H1 (cell line): Measurements from ENCODE around the gene ASB1. TPM values are rescaled to one million over a fixed set of nuclear protein-coding genes. Genes with fewer than 3 reads are reported as not detected.

Experiments used
- CTCF ChIA-PET: fragments of 300-600 bp; sonication (Branson Sonifier 250); formaldehyde crosslinking; loops from one replicate; lab custom pipeline; 2021; ENCODE audit not compliant: partially characterized antibody; lab: Charles Lee
- POLR2A ChIA-PET: fragments of 300-600 bp; sonication (Branson Sonifier 250); formaldehyde crosslinking; loops from one replicate; lab custom pipeline; 2021; ENCODE audit warnings: inconsistent platforms; ENCODE audit not compliant: partially characterized antibody; lab: Charles Lee
- DNase-seq, 2 experiments: peaks; one replicate each; pipeline versions ENCODE4 v3.0.0 to v3.0.0-alpha.2; 2010 to 2022; ENCODE audit warnings: low spot score in 2 of 2, low read depth in 1 of 2, mixed read lengths in 1 of 2
- FAIRE-seq: peaks from 2 replicates; lab custom pipeline; 2011; peaks lifted over from hg19 to GRCh38; lab: Jason Lieb, UNC
- H2AFZ ChIP-seq: 2 replicates; pipeline ENCODE4 v1.8.1; 2012; ENCODE audit warnings: low read length, inconsistent platforms
- H2AK5ac ChIP-seq: 2 replicates; pipeline ENCODE4 v1.6.1; 2013; ENCODE audit warnings: low read depth, low read length
- H2BK120ac ChIP-seq: replicated peaks from 2 replicates; pipeline ENCODE3; 2013; ENCODE audit warnings: low read depth, low read length, inconsistent platforms
- H2BK12ac ChIP-seq: 2 replicates; pipeline ENCODE4 v1.6.1; 2013; ENCODE audit warnings: low read depth, low read length
- H2BK15ac ChIP-seq: 2 replicates; pipeline ENCODE4 v1.6.1; 2013; ENCODE audit warnings: low read length
- H2BK20ac ChIP-seq: 2 replicates; pipeline ENCODE4 v1.6.1; 2013; ENCODE audit warnings: low read length
- H2BK5ac ChIP-seq: 2 replicates; pipeline ENCODE4 v1.6.1; 2013; ENCODE audit warnings: low read depth, low read length
- H3K14ac ChIP-seq: 2 replicates; pipeline ENCODE4 v1.6.1; 2013; ENCODE audit warnings: inconsistent platforms; ENCODE audit not compliant: insufficient read length
- H3K18ac ChIP-seq: 2 replicates; pipeline ENCODE4 v1.6.1; 2013; ENCODE audit warnings: low read length; ENCODE audit errors: extremely low read depth
- H3K23ac ChIP-seq: 2 replicates; pipeline ENCODE4 v1.6.1; 2013; ENCODE audit warnings: inconsistent platforms; ENCODE audit not compliant: insufficient read length
- H3K23me2 ChIP-seq: 2 replicates; pipeline ENCODE4 v1.6.1; 2013; ENCODE audit warnings: low read depth, low read length
- H3K27ac ChIP-seq: 2 replicates; pipeline ENCODE4 v1.6.1; 2011; ENCODE audit warnings: low read depth, low read length, inconsistent platforms
- H3K27me3 ChIP-seq, 4 experiments: replicated peaks in 1 of 4; 1 replicate in 1 of 4; 2 replicates in 3 of 4; pipeline versions ENCODE4 v1.6.1 to v1.8.1; 2011 to 2013; ENCODE audit warnings: low read length in 3 of 4, mild to moderate bottlenecking in 3 of 4, inconsistent platforms in 2 of 4, mixed read lengths in 2 of 4, moderate library complexity in 1 of 4; ENCODE audit not compliant: control insufficient read depth in 3 of 4, insufficient read depth in 3 of 4; ENCODE audit errors: extremely low read depth in 1 of 4
- H3K36me3 ChIP-seq, 4 experiments: 2 replicates each; pipeline versions ENCODE4 v1.6.1 to v1.8.1; 2011 to 2013; ENCODE audit warnings: mild to moderate bottlenecking in 4 of 4, low read length in 3 of 4, moderate library complexity in 2 of 4, control low read depth in 1 of 4, inconsistent platforms in 1 of 4; ENCODE audit not compliant: insufficient read depth in 4 of 4, control insufficient read depth in 2 of 4
- H3K4ac ChIP-seq: replicated peaks from 2 replicates; pipeline ENCODE3; 2013; ENCODE audit warnings: low read length, low read depth, mixed read lengths, inconsistent platforms; ENCODE audit not compliant: insufficient read length
- H3K4me1 ChIP-seq, 4 experiments: replicated peaks in 1 of 4; 1 replicate in 1 of 4; 2 replicates in 3 of 4; pipeline versions ENCODE4 v1.6.1 to v1.8.1; 2011 to 2013; ENCODE audit warnings: low read length in 3 of 4, inconsistent platforms in 2 of 4, mixed read lengths in 1 of 4; ENCODE audit not compliant: insufficient read depth in 4 of 4, control insufficient read depth in 3 of 4
- H3K4me2 ChIP-seq, 2 experiments: 2 replicates each; pipeline versions ENCODE4 v1.6.1 to v1.8.1; 2011 to 2013; ENCODE audit warnings: low read depth in 2 of 2, low read length in 2 of 2, control low read depth in 1 of 2, inconsistent platforms in 1 of 2, mild to moderate bottlenecking in 1 of 2; ENCODE audit not compliant: insufficient read depth in 1 of 2
- H3K4me3 ChIP-seq, 4 experiments: fragments of 200-600, 300-600 bp in 1 of 4; sonication (generic), shearing (Covaris generic), sonication (Bioruptor Twin) in 1 of 4; 2 replicates each; pipeline versions ENCODE4 v1.5.1 to v1.8.1; 2011 to 2016; ENCODE audit warnings: low read length in 4 of 4, low read depth in 3 of 4, control low read depth in 2 of 4, inconsistent platforms in 2 of 4, mild to moderate bottlenecking in 2 of 4, mixed read lengths in 1 of 4, moderate library complexity in 1 of 4; ENCODE audit not compliant: insufficient read depth in 2 of 4; ENCODE audit errors: extremely low read depth in 1 of 4
- H3K56ac ChIP-seq: replicated peaks from 2 replicates; pipeline ENCODE3; 2013; ENCODE audit warnings: low read depth, mild to moderate bottlenecking, mixed read lengths, low read length, inconsistent platforms; ENCODE audit not compliant: insufficient read length
- H3K79me1 ChIP-seq: 2 replicates; pipeline ENCODE4 v1.6.1; 2013; ENCODE audit warnings: low read depth, low read length, control low read depth
- H3K79me2 ChIP-seq, 2 experiments: 2 replicates each; pipeline versions ENCODE4 v1.6.1 to v1.8.1; 2012 to 2013; ENCODE audit warnings: low read length in 2 of 2, mild to moderate bottlenecking in 2 of 2, inconsistent platforms in 1 of 2; ENCODE audit not compliant: insufficient read depth in 2 of 2, control insufficient read depth in 1 of 2
- H3K9ac ChIP-seq, 4 experiments: replicated peaks in 1 of 4; 1 replicate in 1 of 4; 2 replicates in 3 of 4; pipeline versions ENCODE4 v1.6.1 to v1.8.1; 2011 to 2013; ENCODE audit warnings: low read depth in 3 of 4, low read length in 3 of 4, control low read depth in 2 of 4, mild to moderate bottlenecking in 2 of 4, moderate library complexity in 2 of 4, inconsistent platforms in 1 of 4; ENCODE audit errors: extremely low read depth in 1 of 4
- H3K9me3 ChIP-seq, 2 experiments: 2 replicates each; pipeline versions ENCODE4 v1.6.1 to v1.8.1; 2012 to 2013; ENCODE audit warnings: mild to moderate bottlenecking in 2 of 2, moderate library complexity in 2 of 2, control low read depth in 1 of 2, inconsistent platforms in 1 of 2, low read depth in 1 of 2, low read length in 1 of 2, mixed read lengths in 1 of 2; ENCODE audit not compliant: insufficient read depth in 2 of 2
- H4K20me1 ChIP-seq, 2 experiments: replicated peaks in 1 of 2; 2 replicates each; pipeline versions ENCODE3 to v1.8.1; 2011 to 2013; ENCODE audit warnings: inconsistent platforms in 2 of 2, low read length in 2 of 2, mild to moderate bottlenecking in 1 of 2; ENCODE audit not compliant: insufficient read depth in 2 of 2, control insufficient read depth in 1 of 2
- H4K5ac ChIP-seq: 2 replicates; pipeline ENCODE4 v1.6.1; 2013; ENCODE audit warnings: low read length, low read depth, mixed read lengths, inconsistent platforms; ENCODE audit not compliant: insufficient read length
- H4K8ac ChIP-seq: 2 replicates; pipeline ENCODE4 v1.8.0; 2013; ENCODE audit warnings: mild to moderate bottlenecking, moderate library complexity, low read length, inconsistent platforms; ENCODE audit not compliant: insufficient read depth; ENCODE audit errors: extremely low read depth
- H4K91ac ChIP-seq: replicated peaks from 2 replicates; pipeline ENCODE3; 2013; ENCODE audit warnings: low read length, mixed read lengths, inconsistent platforms; ENCODE audit not compliant: insufficient read length
- POU5F1 ChIP-seq: IDR thresholded peaks from 2 replicates; pipeline ENCODE4 v1.6.1; 2011; ENCODE audit warnings: low read depth, mild to moderate bottlenecking, low read length, moderate library complexity
- WGBS, 2 experiments: shearing (Covaris generic) in 1 of 2; methylation state at CpG; one replicate each; pipeline versions ENCODE4 v1.1.6 to v1.1.7; 2013 to 2015; ENCODE audit warnings: low lambda C conversion rate in 2 of 2, mixed read lengths in 2 of 2, inconsistent platforms in 1 of 2, low coverage in 1 of 2, missing lambda C conversion rate in 1 of 2; ENCODE audit not compliant: insufficient replicate concordance in 2 of 2, insufficient coverage in 1 of 2, insufficient read length in 1 of 2; ENCODE audit errors: extremely low coverage in 1 of 2, missing lambda C conversion rate in 1 of 2; 5-methylcytosine and 5-hydroxymethylcytosine counted together
- polyA plus RNA-seq, 7 experiments: library from polyadenylated mRNA; depleted of rRNA in 3 of 7; stranded (reverse) in 5 of 7; unstranded in 2 of 7; fragments of >200 nt in 5 of 7; fragments of 200-250 nt in 2 of 7; gene quantifications; 1 replicate in 5 of 7; 2 replicates in 1 of 7; 4 replicates in 1 of 7; pipeline versions ENCODE4 v1.2.1 to v1.2.3, GENCODE V29; 2011 to 2013; ENCODE audit warnings: missing spikeins in 2 of 7, mixed read lengths in 2 of 7
- total RNA-seq: library from RNA; stranded (reverse); fragmentation: NEBNext Ultra II Directional; extraction: Animal tissue kit (Norgen Biotek cat#: 25700); gene quantifications from 2 replicates; pipeline ENCODE4 v1.2.1, GENCODE V29; 2021

The ASB1 gene
- total and polyA plus RNA-seq, 2 of the 8 experiments (the other 6 are each of a cell fraction or from before 2014, with no cell fraction given) = 24.1 to 36.0 TPM

DNA sequence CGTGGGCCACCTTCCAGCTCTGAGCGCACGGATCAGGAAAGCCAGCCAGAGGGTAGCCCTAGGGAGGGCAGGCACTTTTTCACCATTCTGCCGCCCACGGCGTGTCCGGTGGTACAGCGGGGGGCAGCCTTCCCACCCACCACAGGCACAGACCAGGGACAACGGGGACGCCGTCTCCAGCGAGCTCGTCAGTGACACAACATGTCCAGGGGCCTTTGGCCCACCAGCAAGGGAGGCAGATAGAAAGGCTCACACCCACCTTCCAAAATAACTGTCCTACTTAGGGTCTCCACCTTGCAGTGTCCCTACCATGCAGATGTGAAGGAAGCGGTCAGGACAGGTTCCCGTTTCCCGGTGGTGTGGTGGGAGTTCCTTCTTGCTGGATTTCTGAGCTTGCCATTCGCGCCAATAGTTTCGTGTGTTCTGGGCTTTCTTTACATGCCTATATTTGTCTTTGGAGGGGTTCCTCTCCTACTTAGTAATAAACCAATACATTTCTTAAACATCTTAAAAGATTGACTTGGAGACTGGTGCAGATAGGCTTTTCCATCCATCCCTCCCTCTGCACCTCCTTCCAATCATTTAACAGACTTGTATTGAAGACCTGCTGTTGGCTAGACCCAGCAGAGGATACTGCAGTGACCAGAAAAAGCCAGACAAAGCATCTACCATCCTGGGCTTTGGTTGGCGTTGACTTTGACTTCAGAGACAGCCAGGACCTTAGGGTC is 872 bp downstream of the ASB1 start:
- CTCF ChIA-PET = interaction anchor here (0.7 to 1.2 kb wide), 5 partner anchors 12 to 627 kb away, joined by 3 to 5 read pairs (median 3); no protein-coding TSS in a partner anchor
- Histone ChIP-seq H3K9ac (peak overlapping the region; percentile 48 to 88 (median 80)), H4K5ac (no peak overlapping the region), H2AFZ (no peak overlapping the region), H2BK5ac (0 out of 2 replicates have a peak overlapping the region, but pooled peaks have one; percentile 66), H4K20me1 (peaks cover 0 to 7% of the 10 kb centered on the region in 2 experiments), H3K4me3 (peak overlapping the region; percentile 74 to 98 (median 79)), H4K91ac (no peak overlapping the region), H3K23ac (no peak overlapping the region), H3K14ac (no peak overlapping the region), H3K9me3 (no peaks in the 10 kb centered on the region), H3K56ac (peak overlapping the region; percentile 43), H2BK120ac (no peak overlapping the region), H3K18ac (peak overlapping the region; percentile 78), H3K27ac (0 out of 2 replicates have a peak overlapping the region, but pooled peaks have one; percentile 2), H2BK12ac (no peak overlapping the region), H3K23me2 (peaks cover 11% of the 10 kb centered on the region), H3K4me1 (peaks cover 0 to 10% (median 6%) of the 10 kb centered on the region in 4 experiments; a peak in 4 of 7 replicates), H3K4me2 (peak overlapping the region; percentile 86 to 98), H2BK20ac (no peak overlapping the region), H3K4ac (no peak overlapping the region), H3K36me3 (peaks cover 0 to 4% (median 0%) of the 10 kb centered on the region in 4 experiments; a peak in 3 of 8 replicates), H3K79me2 (peaks cover 18 to 53% of the 10 kb centered on the region in 2 experiments), H2AK5ac (no peak overlapping the region), H3K79me1 (peaks cover 12% of the 10 kb centered on the region), H2BK15ac (0 out of 2 replicates have a peak overlapping the region, but pooled peaks have one; percentile 31), H3K27me3 (no peaks in the 10 kb centered on the region), H4K8ac (no peak overlapping the region; the same call in 1 of the 2 replicates)
- FAIRE-seq (no peak), DNase-seq (no peak)
- TF ChIP-seq POU5F1 = no peak
- POLR2A ChIA-PET = interaction anchor here (0.6 to 1.7 kb wide), 5 partner anchors 13 to 1326 kb away, joined by 3 to 10 read pairs (median 4); no protein-coding TSS in a partner anchor
- WGBS, 2 experiments = 19% methylated on average over 20 of the region's 20 CpGs; no CpG with 5 or more reads in 1 of the 2 experiments
